DOHH2 (cell line): ENCODE data around the gene RIMBP2.

ENCODE experiments used
- H3F3A ChIP-seq: fragments of 200-600 bp; sonication (generic), shearing (Covaris generic); 2 replicates; pipeline ENCODE4 v1.6.0; 2016; ENCODE audit warnings: antibody characterized with exemption, mild to moderate bottlenecking; ENCODE audit not compliant: control insufficient read depth, insufficient read depth
- H3K27ac ChIP-seq: fragments of 200-600 bp; sonication (generic); 2 replicates; pipeline ENCODE4 v1.5.1; 2014; ENCODE audit warnings: low read depth, mild to moderate bottlenecking, low read length, moderate library complexity
- H3K27me3 ChIP-seq: fragments of 200-600 bp; sonication (generic); 2 replicates; pipeline ENCODE4 v1.6.1; 2014; ENCODE audit warnings: mild to moderate bottlenecking, low read length, mixed read lengths; ENCODE audit not compliant: control insufficient read depth
- H3K36me3 ChIP-seq: fragments of 200-600 bp; sonication (generic); 2 replicates; pipeline ENCODE4 v1.6.1; 2014; ENCODE audit warnings: mild to moderate bottlenecking, low read length, moderate library complexity, mixed read lengths; ENCODE audit not compliant: control insufficient read depth
- H3K4me1 ChIP-seq: fragments of 200-600 bp; sonication (generic); 2 replicates; pipeline ENCODE4 v1.6.1; 2014; ENCODE audit warnings: mild to moderate bottlenecking, low read length, mixed read lengths; ENCODE audit not compliant: control insufficient read depth
- H3K4me2 ChIP-seq: fragments of 200-600 bp; sonication (generic); 2 replicates; pipeline ENCODE4 v1.6.0; 2014; ENCODE audit warnings: mild to moderate bottlenecking, low read length, moderate library complexity
- H3K4me3 ChIP-seq: fragments of 200-600 bp; sonication (generic); 2 replicates; pipeline ENCODE4 v1.5.1; 2014; ENCODE audit warnings: mild to moderate bottlenecking, low read length, mixed read lengths
- H3K79me2 ChIP-seq: fragments of 200-600 bp; sonication (generic); 2 replicates; pipeline ENCODE4 v1.6.1; 2014; ENCODE audit warnings: mild to moderate bottlenecking, low read length, mixed read lengths; ENCODE audit not compliant: control insufficient read depth
- H3K9me2 ChIP-seq: fragments of 200-600 bp; sonication (generic); replicated peaks from 2 replicates; pipeline ENCODE4 v1.6.1; 2014; ENCODE audit warnings: mild to moderate bottlenecking, low read length, mixed read lengths; ENCODE audit not compliant: control insufficient read depth
- H3K9me3 ChIP-seq: fragments of 200-600 bp; sonication (generic); 2 replicates; pipeline ENCODE4 v1.6.1; 2014; ENCODE audit warnings: antibody characterized with exemption, low read length, mixed read lengths; ENCODE audit not compliant: control insufficient read depth, insufficient read depth
- H4K20me1 ChIP-seq: fragments of 200-600 bp; sonication (generic); 2 replicates; pipeline ENCODE4 v1.6.0; 2014; ENCODE audit warnings: low read depth, mild to moderate bottlenecking, antibody characterized with exemption, low read length, moderate library complexity; ENCODE audit not compliant: control insufficient read depth, insufficient read depth
- EZH2phosphoT487 ChIP-seq: fragments of 200-600 bp; sonication (generic); IDR thresholded peaks from 2 replicates; pipeline ENCODE4 v1.6.1; 2017; ENCODE audit warnings: borderline replicate concordance, mild to moderate bottlenecking, antibody characterized with exemption, low read length, moderate library complexity, mixed read lengths
- TF ChIP-seq, protein P1 (sequence below): fragments of 200-600 bp; sonication (generic); IDR thresholded peaks from one replicate; pipeline ENCODE4 v1.5.1; 2014; ENCODE audit warnings: antibody characterized with exemption, mild to moderate bottlenecking, low read depth, low read length; ENCODE audit not compliant: poor library complexity, severe bottlenecking

RIMBP2 gene

DNA sequence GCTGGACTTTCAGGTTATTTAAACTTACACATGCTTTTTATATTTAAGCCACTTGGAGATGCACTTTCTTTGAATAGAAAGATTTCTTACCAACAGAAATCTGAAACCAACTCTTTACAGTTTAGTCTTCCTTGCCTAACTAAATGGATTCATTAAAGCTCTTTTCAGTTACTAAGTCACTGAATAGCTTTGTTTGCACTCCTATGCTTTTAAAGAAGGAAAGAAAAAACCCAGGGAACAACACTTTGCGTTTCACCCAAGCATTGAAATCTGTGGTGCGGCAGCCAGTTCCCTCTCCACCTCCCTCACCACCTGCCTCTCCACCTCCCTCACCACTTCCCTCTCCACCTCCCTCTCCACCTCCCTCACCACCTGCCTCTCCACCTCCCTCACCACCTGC lies 70.3 kb downstream of the RIMBP2 start:
- no peaks in the 10 kb centered on the region for H3K27me3 ChIP-seq
- no peaks in the 10 kb centered on the region; the same call in 1 of the 2 replicates for H3K9me3 ChIP-seq
- H3K36me3 ChIP-seq: no peaks in the 10 kb centered on the region
- TF ChIP-seq, protein P1, sequence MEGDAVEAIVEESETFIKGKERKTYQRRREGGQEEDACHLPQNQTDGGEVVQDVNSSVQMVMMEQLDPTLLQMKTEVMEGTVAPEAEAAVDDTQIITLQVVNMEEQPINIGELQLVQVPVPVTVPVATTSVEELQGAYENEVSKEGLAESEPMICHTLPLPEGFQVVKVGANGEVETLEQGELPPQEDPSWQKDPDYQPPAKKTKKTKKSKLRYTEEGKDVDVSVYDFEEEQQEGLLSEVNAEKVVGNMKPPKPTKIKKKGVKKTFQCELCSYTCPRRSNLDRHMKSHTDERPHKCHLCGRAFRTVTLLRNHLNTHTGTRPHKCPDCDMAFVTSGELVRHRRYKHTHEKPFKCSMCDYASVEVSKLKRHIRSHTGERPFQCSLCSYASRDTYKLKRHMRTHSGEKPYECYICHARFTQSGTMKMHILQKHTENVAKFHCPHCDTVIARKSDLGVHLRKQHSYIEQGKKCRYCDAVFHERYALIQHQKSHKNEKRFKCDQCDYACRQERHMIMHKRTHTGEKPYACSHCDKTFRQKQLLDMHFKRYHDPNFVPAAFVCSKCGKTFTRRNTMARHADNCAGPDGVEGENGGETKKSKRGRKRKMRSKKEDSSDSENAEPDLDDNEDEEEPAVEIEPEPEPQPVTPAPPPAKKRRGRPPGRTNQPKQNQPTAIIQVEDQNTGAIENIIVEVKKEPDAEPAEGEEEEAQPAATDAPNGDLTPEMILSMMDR: no peak
- TF ChIP-seq EZH2phosphoT487: no peak
- H3K4me2 ChIP-seq: no peak overlapping the region
- no peaks in the 10 kb centered on the region for H3K9me2 ChIP-seq
- no peaks in the 10 kb centered on the region for H4K20me1 ChIP-seq
- no peaks in the 10 kb centered on the region for H3K4me1 ChIP-seq
- H3F3A ChIP-seq: no peaks in the 10 kb centered on the region
- no peaks in the 10 kb centered on the region for H3K79me2 ChIP-seq
- H3K27ac ChIP-seq: no peak overlapping the region
- H3K4me3 ChIP-seq: no peak overlapping the region

DNA sequence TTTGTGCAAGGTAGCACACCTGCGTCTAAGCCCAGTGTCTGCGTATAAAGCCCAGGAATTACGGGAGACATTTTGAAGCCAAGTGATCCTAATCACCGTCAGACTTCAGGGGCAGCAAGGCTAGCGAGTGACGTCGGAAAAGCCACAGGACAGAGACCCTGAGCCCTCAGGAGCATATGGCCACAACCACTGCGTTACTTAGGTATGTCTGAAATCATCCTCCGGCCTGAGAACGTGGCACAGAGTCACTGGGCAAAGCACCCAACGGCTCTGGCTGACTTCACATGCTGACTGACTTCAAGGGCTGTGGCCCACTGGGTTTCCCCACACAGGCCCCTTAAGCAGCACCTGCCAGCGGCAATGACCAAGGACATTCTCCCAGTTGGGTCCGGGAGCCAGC lies 71.5 kb downstream of the RIMBP2 start:
- no peaks in the 10 kb centered on the region for H3K79me2 ChIP-seq
- H3K27ac ChIP-seq: no peak overlapping the region
- no peaks in the 10 kb centered on the region for H3K9me2 ChIP-seq
- H3K4me3 ChIP-seq: no peak overlapping the region
- H3K36me3 ChIP-seq: no peaks in the 10 kb centered on the region
- TF ChIP-seq, protein P1: no peak
- no peak for TF ChIP-seq EZH2phosphoT487
- H4K20me1 ChIP-seq: no peaks in the 10 kb centered on the region
- H3K27me3 ChIP-seq: no peaks in the 10 kb centered on the region
- H3K4me1 ChIP-seq: no peaks in the 10 kb centered on the region
- no peaks in the 10 kb centered on the region for H3F3A ChIP-seq
- H3K9me3 ChIP-seq: no peaks in the 10 kb centered on the region; the same call in 1 of the 2 replicates
- H3K4me2 ChIP-seq: no peak overlapping the region

DNA sequence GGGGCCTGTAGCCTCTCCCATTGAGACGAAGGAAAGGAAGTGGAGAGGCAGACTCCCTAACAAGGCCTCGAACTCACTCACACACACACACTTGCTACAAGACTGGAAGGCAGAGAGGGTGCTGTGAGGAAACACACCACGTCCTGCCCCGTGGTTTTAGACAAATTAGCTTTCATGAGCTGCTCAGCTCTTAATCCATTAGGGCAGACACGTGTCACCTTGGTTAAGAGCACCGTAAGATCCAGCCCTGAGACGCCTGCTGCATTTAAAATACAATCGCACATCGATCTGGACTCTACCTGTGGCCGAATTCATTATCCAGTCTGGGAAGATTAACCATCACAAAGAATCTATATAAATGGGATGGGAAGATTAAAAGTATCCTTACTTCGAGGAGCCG lies 72.0 kb downstream of the RIMBP2 start:
- Histone ChIP-seq H3K9me2 (no peaks in the 10 kb centered on the region), H3K4me3 (no peak overlapping the region)

More for the DNA sequence above, 72.0 kb downstream of the RIMBP2 start:
- no peaks in the 10 kb centered on the region for H3F3A ChIP-seq
- H4K20me1 ChIP-seq: no peaks in the 10 kb centered on the region
- no peaks in the 10 kb centered on the region for H3K27me3 ChIP-seq
- H3K4me2 ChIP-seq: no peak overlapping the region
- TF ChIP-seq, protein P1: no peak
- TF ChIP-seq EZH2phosphoT487: no peak
- H3K36me3 ChIP-seq: no peaks in the 10 kb centered on the region
- no peak overlapping the region for H3K27ac ChIP-seq
- no peaks in the 10 kb centered on the region; the same call in 1 of the 2 replicates for H3K9me3 ChIP-seq
- H3K4me1 ChIP-seq: no peaks in the 10 kb centered on the region
- no peaks in the 10 kb centered on the region for H3K79me2 ChIP-seq
